Activated CD4-positive, alpha-beta T cell treated with anti-CD3 and anti-CD28 coated beads, Interleukin-2, amount 10 ng/mL, durations not matched to agents 24 days and 14 days (primary cell): ENCODE data around the gene PITPNC1. TPM values are rescaled to one million over a fixed set of nuclear protein-coding genes. Genes with fewer than 3 reads are reported as not detected.
"Not testable (repeated sequence)": the region's sequence is repeated elsewhere in the genome, so short reads cannot be mapped to it uniquely, and the experiment has no call there.

Experiments
- DNase-seq: peaks from one replicate; pipeline ENCODE4 v3.0.0; 2022
- H3K27ac Mint-ChIP-seq: one replicate; pipeline ENCODE4 v1.8.0; 2022; ENCODE audit warnings: mild to moderate bottlenecking, mixed read lengths
- H3K27me3 Mint-ChIP-seq: one replicate; pipeline ENCODE4 v1.8.0; 2022; ENCODE audit warnings: mixed read lengths
- H3K36me3 Mint-ChIP-seq: one replicate; pipeline ENCODE4 v1.8.0; 2022; ENCODE audit warnings: low read depth, mild to moderate bottlenecking, mixed read lengths
- H3K4me1 Mint-ChIP-seq: one replicate; pipeline ENCODE4 v1.8.0; 2021; ENCODE audit warnings: mixed read lengths
- H3K4me3 Mint-ChIP-seq: one replicate; pipeline ENCODE4 v1.8.0; 2022; ENCODE audit warnings: mild to moderate bottlenecking, moderate library complexity, mixed read lengths
- H3K9me3 Mint-ChIP-seq: one replicate; pipeline ENCODE4 v1.8.0; 2021; ENCODE audit warnings: mixed read lengths
- intact Hi-C: fragments of 100-400 bp; cut with micrococcal nuclease; formaldehyde crosslinking; loops from one replicate; pipeline ENCODE4 v1.15.1; 2023
- total RNA-seq: library from RNA; stranded (reverse); gene quantifications from 2 replicates; pipeline ENCODE4 v1.2.3, GENCODE V29; 2022

PITPNC1 gene
- total RNA-seq, 1 donor from 2014 or later = 22.3 TPM

- Mint-ChIP-seq H3K4me1 (peaks cover 43% of the 10 kb centered on the region), H3K27me3 (no peaks in the 10 kb centered on the region), H3K9me3 (no peaks in the 10 kb centered on the region), H3K36me3 (peaks cover 12% of the 10 kb centered on the region), H3K4me3 (peak overlapping the region; percentile 76), H3K27ac (peak overlapping the region; percentile 72)
- intact Hi-C loops = loop anchor here (1.0 to 2.0 kb wide), 2 partner anchors 8 to 31 kb away; no protein-coding TSS in a partner anchor
- DNase-seq = peak; percentile 62
Observed at GRCh38 chr17:67399676-67400075, 22.6 kb downstream of the PITPNC1 start.

GRCh38 chr17:67400193-67400592 is 23.1 kb downstream of the PITPNC1 start:
- no peaks in the 10 kb centered on the region for H3K27me3 Mint-ChIP-seq
- H3K27ac Mint-ChIP-seq = peak overlapping the region; percentile 70
- peaks cover 12% of the 10 kb centered on the region for H3K36me3 Mint-ChIP-seq
- DNase-seq = no peak
- H3K9me3 Mint-ChIP-seq = no peaks in the 10 kb centered on the region
- peak overlapping the region; percentile 76 for H3K4me3 Mint-ChIP-seq
- intact Hi-C loops = loop anchor here (1.0 to 2.0 kb wide), 2 partner anchors 9 to 31 kb away; no protein-coding TSS in a partner anchor
- H3K4me1 Mint-ChIP-seq = peaks cover 43% of the 10 kb centered on the region

- H3K9me3 Mint-ChIP-seq = no peaks in the 10 kb centered on the region
- peak overlapping the region; percentile 51 for H3K4me3 Mint-ChIP-seq
- peaks cover 44% of the 10 kb centered on the region for H3K4me1 Mint-ChIP-seq
- intact Hi-C loops = loop anchor here (2.0 kb wide), 1 partner anchor 30 kb away; no protein-coding TSS in a partner anchor
- H3K27ac Mint-ChIP-seq = peak overlapping the region; percentile 76
- H3K36me3 Mint-ChIP-seq = peaks cover 12% of the 10 kb centered on the region
- no peaks in the 10 kb centered on the region for H3K27me3 Mint-ChIP-seq
- DNase-seq = no peak
Observed at GRCh38 chr17:67401106-67401505, 24.0 kb downstream of the PITPNC1 start.

GRCh38 chr17:67401598-67402504 is 24.8 kb downstream of the PITPNC1 start:
- Mint-ChIP-seq H3K4me3 (peak overlapping the region; percentile 51), H3K27ac (peak overlapping the region; percentile 76), H3K36me3 (peaks cover 14% of the 10 kb centered on the region), H3K9me3 (no peaks in the 10 kb centered on the region), H3K27me3 (no peaks in the 10 kb centered on the region), H3K4me1 (peaks cover 47% of the 10 kb centered on the region)
- DNase-seq = no peak
- intact Hi-C loops = loop anchor here (2.0 kb wide), 1 partner anchor 29 kb away; no protein-coding TSS in a partner anchor

GRCh38 chr17:67403065-67403464 is 26.0 kb downstream of the PITPNC1 start:
- Mint-ChIP-seq H3K4me3 (no peak overlapping the region), H3K36me3 (peaks cover 15% of the 10 kb centered on the region), H3K27me3 (no peaks in the 10 kb centered on the region), H3K27ac (no peak overlapping the region), H3K4me1 (peaks cover 48% of the 10 kb centered on the region), H3K9me3 (no peaks in the 10 kb centered on the region)
- no peak for DNase-seq
- intact Hi-C loops = no loop called here

- no peak for DNase-seq
- intact Hi-C loops = no loop called here
- Mint-ChIP-seq H3K36me3 (peaks cover 12% of the 10 kb centered on the region), H3K4me3 (no peak overlapping the region), H3K9me3 (no peaks in the 10 kb centered on the region), H3K4me1 (peaks cover 45% of the 10 kb centered on the region), H3K27me3 (no peaks in the 10 kb centered on the region), H3K27ac (no peak overlapping the region)
Observed at GRCh38 chr17:67403483-67403882, 26.4 kb downstream of the PITPNC1 start.

- H3K4me1 Mint-ChIP-seq = peaks cover 18% of the 10 kb centered on the region
- H3K27ac Mint-ChIP-seq = not testable (repeated sequence)
Observed at GRCh38 chr17:67408455-67408830, 31.4 kb downstream of the PITPNC1 start.

GRCh38 chr17:67411397-67411796 is 34.3 kb downstream of the PITPNC1 start:
- Mint-ChIP-seq H3K27me3 (no peaks in the 10 kb centered on the region), H3K36me3 (peaks cover 18% of the 10 kb centered on the region), H3K4me3 (no peak overlapping the region), H3K9me3 (peaks cover 3% of the 10 kb centered on the region), H3K27ac (no peak overlapping the region), H3K4me1 (peaks cover 12% of the 10 kb centered on the region)
- intact Hi-C loops = no loop called here
- DNase-seq = no peak

More at GRCh38 chr17:67408455-67408830, 31.4 kb downstream of the PITPNC1 start:
- H3K9me3 Mint-ChIP-seq, intact Hi-C loops, DNase-seq, H3K27me3 Mint-ChIP-seq, H3K36me3 Mint-ChIP-seq, H3K4me3 Mint-ChIP-seq: not testable (repeated sequence)

GRCh38 chr17:67412032-67412431 is 35.0 kb downstream of the PITPNC1 start:
- peaks cover 10% of the 10 kb centered on the region for H3K4me1 Mint-ChIP-seq
- no peak overlapping the region for H3K4me3 Mint-ChIP-seq
- peaks cover 17% of the 10 kb centered on the region for H3K36me3 Mint-ChIP-seq
- H3K9me3 Mint-ChIP-seq = peaks cover 3% of the 10 kb centered on the region
- intact Hi-C loops = loop anchor here (1.0 kb wide), 1 partner anchor 8 kb away; no protein-coding TSS in a partner anchor
- H3K27ac Mint-ChIP-seq = no peak overlapping the region
- H3K27me3 Mint-ChIP-seq = no peaks in the 10 kb centered on the region
- DNase-seq = no peak

GRCh38 chr17:67412941-67413340 is 35.9 kb downstream of the PITPNC1 start:
- no peaks in the 10 kb centered on the region for H3K27me3 Mint-ChIP-seq

GRCh38 chr17:67413388-67413787 is 36.3 kb downstream of the PITPNC1 start:
- intact Hi-C loops = no loop called here
- Mint-ChIP-seq H3K4me1 (peaks cover 8% of the 10 kb centered on the region), H3K4me3 (no peak overlapping the region), H3K27me3 (no peaks in the 10 kb centered on the region), H3K27ac (no peak overlapping the region), H3K9me3 (peaks cover 3% of the 10 kb centered on the region), H3K36me3 (peaks cover 15% of the 10 kb centered on the region)
- no peak for DNase-seq

More at GRCh38 chr17:67412941-67413340, 35.9 kb downstream of the PITPNC1 start:
- Mint-ChIP-seq H3K36me3 (peaks cover 15% of the 10 kb centered on the region), H3K4me3 (no peak overlapping the region), H3K4me1 (peaks cover 8% of the 10 kb centered on the region), H3K9me3 (peaks cover 3% of the 10 kb centered on the region), H3K27ac (no peak overlapping the region)
- DNase-seq = no peak
- intact Hi-C loops = loop anchor here (1.0 kb wide), 1 partner anchor 7 kb away; no protein-coding TSS in a partner anchor

GRCh38 chr17:67414130-67414529 is 37.0 kb downstream of the PITPNC1 start:
- peaks cover 3% of the 10 kb centered on the region for H3K9me3 Mint-ChIP-seq
- no peak overlapping the region for H3K27ac Mint-ChIP-seq
- no peaks in the 10 kb centered on the region for H3K27me3 Mint-ChIP-seq
- intact Hi-C loops = no loop called here
- H3K36me3 Mint-ChIP-seq = peaks cover 15% of the 10 kb centered on the region
- no peak overlapping the region for H3K4me3 Mint-ChIP-seq
- H3K4me1 Mint-ChIP-seq = peaks cover 8% of the 10 kb centered on the region
- no peak for DNase-seq

- Mint-ChIP-seq H3K4me3 (no peak overlapping the region), H3K9me3 (peaks cover 3% of the 10 kb centered on the region), H3K4me1 (peaks cover 8% of the 10 kb centered on the region), H3K27ac (no peak overlapping the region), H3K36me3 (peaks cover 15% of the 10 kb centered on the region), H3K27me3 (no peaks in the 10 kb centered on the region)
- no peak for DNase-seq
- intact Hi-C loops = no loop called here
Observed at GRCh38 chr17:67414559-67414958, 37.5 kb downstream of the PITPNC1 start.

- peaks cover 10% of the 10 kb centered on the region for H3K4me1 Mint-ChIP-seq
- intact Hi-C loops = no loop called here
Observed at GRCh38 chr17:67415291-67415690, 38.2 kb downstream of the PITPNC1 start.

More at GRCh38 chr17:67415291-67415690, 38.2 kb downstream of the PITPNC1 start:
- H3K9me3 Mint-ChIP-seq = peaks cover 3% of the 10 kb centered on the region
- H3K27ac Mint-ChIP-seq = no peak overlapping the region
- no peaks in the 10 kb centered on the region for H3K27me3 Mint-ChIP-seq
- DNase-seq = no peak
- H3K4me3 Mint-ChIP-seq = no peak overlapping the region
- peaks cover 16% of the 10 kb centered on the region for H3K36me3 Mint-ChIP-seq
